Esophagus squamous epithelium (tissue), 4 donors: ENCODE data around the gene PKP3.

Source experiments
- POLR2A ChIP-seq, 4 donors: fragments of 450-650 bp; IDR thresholded peaks; one replicate each; pipeline ENCODE4 v1.6.1; 2017; ENCODE audit warnings: antibody characterized with exemption in 4 of 4, mild to moderate bottlenecking in 4 of 4, moderate library complexity in 3 of 4
- TF ChIP-seq, protein P1 (sequence below), 6 experiments: fragments of 450-650 bp in 4 of 6; fragments of 200-600 bp in 2 of 6; sonication (generic) in 2 of 6; IDR thresholded peaks; one replicate each; pipeline ENCODE4 v1.5.1; 2016 to 2019; ENCODE audit warnings: antibody characterized with exemption in 6 of 6, mild to moderate bottlenecking in 4 of 6, moderate library complexity in 4 of 6

- TF ChIP-seq, protein P1, sequence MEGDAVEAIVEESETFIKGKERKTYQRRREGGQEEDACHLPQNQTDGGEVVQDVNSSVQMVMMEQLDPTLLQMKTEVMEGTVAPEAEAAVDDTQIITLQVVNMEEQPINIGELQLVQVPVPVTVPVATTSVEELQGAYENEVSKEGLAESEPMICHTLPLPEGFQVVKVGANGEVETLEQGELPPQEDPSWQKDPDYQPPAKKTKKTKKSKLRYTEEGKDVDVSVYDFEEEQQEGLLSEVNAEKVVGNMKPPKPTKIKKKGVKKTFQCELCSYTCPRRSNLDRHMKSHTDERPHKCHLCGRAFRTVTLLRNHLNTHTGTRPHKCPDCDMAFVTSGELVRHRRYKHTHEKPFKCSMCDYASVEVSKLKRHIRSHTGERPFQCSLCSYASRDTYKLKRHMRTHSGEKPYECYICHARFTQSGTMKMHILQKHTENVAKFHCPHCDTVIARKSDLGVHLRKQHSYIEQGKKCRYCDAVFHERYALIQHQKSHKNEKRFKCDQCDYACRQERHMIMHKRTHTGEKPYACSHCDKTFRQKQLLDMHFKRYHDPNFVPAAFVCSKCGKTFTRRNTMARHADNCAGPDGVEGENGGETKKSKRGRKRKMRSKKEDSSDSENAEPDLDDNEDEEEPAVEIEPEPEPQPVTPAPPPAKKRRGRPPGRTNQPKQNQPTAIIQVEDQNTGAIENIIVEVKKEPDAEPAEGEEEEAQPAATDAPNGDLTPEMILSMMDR (IDR thresholded peaks at IDR 0.05), result no peak
- TF ChIP-seq POLR2A (IDR thresholded peaks at IDR 0.05), result no peak
These were observed 23.7 kb upstream of the PKP3 start for GRCh38 chr11:370070-370941.
